ENCODE data around the gene ADAMTS17.

DNA sequence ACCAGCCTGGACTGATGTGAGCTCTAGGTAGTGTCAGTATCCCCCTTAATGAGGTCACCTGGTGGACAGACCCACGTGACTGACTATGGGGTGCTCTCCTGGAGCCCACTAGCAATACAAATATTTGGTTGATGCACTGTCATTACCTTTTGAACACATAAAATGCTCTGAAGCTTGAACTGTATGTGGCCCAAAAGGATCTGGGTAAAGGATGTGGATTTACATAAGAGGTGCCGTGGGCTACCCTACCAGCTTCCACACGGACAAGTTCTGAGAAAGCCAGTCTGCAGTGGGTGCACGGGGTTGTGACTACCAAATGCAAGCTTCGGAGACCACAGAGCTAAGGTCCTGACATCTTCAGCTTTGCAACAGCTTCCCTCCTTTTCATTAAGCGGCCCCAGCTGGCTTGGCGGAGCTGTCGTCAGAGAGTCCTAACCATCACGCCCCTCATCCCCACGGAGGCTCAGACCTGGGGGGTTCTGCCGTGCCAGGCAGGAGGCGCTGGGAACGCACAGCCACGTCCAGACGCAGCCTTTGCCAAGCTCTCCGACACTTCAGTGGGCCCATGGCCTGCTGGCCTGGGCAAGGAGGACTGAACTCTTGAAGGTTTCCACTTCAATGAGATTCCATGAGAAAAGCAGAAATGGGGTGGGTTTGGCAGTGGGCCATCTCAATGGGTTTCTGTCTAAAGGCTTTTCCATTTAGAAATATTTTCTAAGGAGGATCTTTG lies 228.3 kb downstream of the ADAMTS17 start:
- TF ChIP-seq, protein P1, sequence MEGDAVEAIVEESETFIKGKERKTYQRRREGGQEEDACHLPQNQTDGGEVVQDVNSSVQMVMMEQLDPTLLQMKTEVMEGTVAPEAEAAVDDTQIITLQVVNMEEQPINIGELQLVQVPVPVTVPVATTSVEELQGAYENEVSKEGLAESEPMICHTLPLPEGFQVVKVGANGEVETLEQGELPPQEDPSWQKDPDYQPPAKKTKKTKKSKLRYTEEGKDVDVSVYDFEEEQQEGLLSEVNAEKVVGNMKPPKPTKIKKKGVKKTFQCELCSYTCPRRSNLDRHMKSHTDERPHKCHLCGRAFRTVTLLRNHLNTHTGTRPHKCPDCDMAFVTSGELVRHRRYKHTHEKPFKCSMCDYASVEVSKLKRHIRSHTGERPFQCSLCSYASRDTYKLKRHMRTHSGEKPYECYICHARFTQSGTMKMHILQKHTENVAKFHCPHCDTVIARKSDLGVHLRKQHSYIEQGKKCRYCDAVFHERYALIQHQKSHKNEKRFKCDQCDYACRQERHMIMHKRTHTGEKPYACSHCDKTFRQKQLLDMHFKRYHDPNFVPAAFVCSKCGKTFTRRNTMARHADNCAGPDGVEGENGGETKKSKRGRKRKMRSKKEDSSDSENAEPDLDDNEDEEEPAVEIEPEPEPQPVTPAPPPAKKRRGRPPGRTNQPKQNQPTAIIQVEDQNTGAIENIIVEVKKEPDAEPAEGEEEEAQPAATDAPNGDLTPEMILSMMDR (IDR thresholded peaks at IDR 0.05) = no peak
- no peak for TF ChIP-seq EZH2 (IDR thresholded peaks at IDR 0.05)
- TF ChIP-seq EZH2phosphoT487 (IDR thresholded peaks at IDR 0.05) = no peak

Measured in neural progenitor cell (in vitro differentiated cells).